HG02870 (cell line): ENCODE results near the gene KIF1C.
"Not testable (repeated sequence)": the region's sequence is repeated elsewhere in the genome, so short reads cannot be mapped to it uniquely, and the experiment has no call there.

Experiments used
- ATAC-seq: cut with Tn5 transposase; IDR thresholded peaks from one replicate; pipeline ENCODE4 v1.9.1; 2021; ENCODE audit warnings: mild to moderate bottlenecking, moderate library complexity; ENCODE audit not compliant: unreplicated experiment

The KIF1C gene

DNA sequence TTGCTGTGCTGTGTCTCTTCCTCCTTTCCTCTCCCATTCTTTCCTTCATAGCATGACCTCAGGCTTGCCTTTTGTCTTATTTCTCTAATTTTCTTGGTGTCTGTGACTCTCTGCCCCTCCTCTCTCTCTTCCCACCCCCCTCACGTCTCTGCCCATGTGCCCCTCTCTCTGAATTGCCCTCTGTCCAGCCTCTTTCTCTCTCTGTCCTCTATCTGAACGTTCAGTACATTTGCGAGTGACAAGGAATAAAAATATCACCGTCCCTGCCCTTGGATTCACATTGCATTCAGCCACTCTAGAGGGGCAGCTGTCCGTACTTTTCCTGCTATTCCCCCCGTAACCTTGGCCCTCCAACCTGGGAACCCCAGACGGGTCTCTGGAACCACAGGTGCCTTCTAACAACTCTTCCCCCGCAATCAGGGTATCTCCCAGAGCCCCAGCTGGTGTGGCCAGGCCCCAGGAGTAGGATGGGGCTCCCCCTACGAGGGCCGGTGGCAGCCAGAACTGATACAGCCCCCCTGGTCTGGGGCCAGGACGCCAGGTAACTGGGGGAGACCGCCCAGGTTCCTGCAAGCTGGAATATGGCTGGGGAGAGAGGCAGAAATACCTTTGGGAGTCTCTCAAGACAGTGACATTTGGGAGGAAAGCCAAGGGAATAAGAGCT, 1.8 kb downstream of the KIF1C start:
- ATAC-seq = no peak

DNA sequence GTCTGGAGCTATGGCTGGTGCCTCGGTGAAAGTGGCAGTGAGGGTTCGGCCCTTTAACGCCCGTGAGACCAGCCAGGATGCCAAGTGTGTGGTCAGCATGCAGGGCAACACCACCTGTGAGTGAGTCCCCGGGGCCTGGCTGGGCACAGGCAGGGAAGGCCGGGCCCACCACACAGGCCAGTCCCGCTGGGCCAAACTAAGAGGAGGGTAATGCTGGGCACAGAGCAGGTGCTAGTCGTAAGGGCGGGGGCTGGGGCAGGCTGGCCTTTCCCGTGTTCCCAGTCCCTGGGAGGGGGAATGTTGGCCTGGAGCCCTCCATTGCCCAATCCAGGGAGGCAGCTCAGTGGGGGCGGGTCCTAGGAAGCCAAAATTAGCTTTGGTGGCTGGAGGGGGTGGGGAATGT, 2.5 kb downstream of the KIF1C start:
- ATAC-seq = no peak

DNA sequence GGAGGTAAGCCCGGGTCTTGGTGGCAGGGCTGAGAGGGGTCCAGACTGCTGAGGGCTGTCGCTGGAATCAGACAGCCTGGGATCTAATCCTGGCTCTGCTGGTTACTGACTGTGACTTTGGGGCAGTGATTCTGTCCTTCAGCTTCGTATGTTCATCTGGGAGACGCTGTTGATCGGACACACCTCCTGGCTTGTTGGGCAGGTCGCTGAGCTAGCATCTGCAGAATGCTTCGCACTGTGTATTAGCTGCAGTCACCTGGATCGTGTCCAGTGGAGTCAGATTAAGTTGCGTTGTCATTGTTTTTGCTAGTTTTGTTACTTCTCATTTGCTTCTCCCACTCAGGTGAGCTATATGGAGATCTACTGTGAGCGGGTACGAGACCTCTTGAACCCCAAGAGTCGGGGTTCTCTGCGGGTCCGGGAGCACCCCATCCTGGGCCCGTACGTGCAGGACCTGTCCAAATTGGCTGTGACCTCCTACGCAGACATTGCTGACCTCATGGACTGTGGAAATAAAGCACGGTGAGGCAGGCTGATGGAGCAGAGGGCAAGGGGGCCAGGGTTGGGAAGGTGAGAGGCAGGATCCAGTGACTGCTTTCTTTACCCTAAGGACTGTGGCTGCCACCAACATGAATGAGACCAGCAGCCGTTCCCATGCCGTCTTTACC, 4.5 kb downstream of the KIF1C start:
- no peak for ATAC-seq

DNA sequence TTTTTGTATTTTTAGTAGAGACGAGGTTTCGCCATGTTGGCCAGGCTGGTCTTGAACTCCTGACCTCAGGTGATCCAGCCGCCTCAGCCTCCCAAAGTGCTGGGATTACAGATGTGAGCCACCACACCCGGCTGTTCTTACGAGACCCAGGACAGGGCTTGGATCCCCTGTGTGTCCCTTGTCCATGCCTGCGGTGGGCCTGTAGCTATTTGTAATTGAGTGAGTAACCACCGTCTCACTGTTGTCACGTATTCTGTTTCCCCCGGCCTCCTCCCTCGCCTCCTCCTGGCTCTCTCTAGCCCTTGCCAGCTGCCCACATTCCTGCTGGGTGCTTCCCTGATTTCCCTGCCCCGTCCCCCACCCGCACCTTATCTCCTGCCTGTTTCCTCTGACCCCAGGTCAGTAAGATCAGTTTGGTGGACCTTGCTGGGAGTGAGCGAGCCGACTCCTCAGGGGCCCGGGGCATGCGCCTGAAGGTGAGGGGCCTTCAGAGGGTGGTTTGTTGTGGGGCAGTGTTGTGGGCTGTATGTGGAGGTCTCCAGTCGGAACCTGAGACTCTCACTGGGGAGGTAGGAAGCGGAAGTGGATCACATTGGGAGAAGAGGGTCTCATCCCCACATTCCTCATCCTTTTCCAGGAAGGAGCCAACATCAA, 5.6 kb downstream of the KIF1C start:
- ATAC-seq = no peak

DNA sequence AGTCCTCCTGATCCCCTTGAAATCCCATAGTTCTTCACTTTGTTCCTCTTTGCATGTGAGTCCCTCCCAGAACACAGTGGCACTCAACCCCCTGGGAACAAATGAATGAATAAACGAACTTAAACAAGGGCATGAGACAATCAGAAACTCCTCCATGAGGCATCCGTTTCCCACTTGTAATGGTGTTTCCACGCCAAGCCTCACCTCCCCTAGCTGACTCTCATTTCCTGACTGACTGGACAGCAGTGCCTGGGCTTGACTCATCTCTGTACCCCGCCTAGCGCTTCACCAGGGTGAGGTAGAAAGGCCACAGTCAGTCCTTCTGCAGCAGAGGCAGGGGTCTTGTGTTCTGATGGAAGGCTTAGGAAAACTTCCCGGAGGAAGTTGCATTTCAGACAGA, 14.2 kb downstream of the KIF1C start:
- ATAC-seq = peak; percentile 50

DNA sequence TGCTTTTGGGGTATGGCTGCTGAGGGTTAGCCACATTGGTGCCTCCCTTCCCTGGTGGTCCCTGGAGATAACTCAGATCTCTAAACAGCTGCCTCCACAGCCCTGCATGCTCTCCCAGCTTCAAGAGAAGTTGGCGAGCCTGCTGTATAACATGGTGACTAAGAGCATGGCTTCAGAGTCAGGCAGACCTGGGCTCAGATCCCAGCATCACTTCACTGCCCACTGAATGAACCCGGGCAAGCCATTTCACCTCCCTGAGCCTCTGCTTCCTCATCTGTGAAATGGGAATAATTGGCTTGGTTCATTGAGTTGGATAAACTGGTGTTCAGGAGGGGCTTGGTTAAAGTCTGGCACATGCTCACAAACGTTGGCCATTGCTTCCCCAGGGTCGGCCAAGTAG, 16.6 kb downstream of the KIF1C start:
- ATAC-seq = no peak

DNA sequence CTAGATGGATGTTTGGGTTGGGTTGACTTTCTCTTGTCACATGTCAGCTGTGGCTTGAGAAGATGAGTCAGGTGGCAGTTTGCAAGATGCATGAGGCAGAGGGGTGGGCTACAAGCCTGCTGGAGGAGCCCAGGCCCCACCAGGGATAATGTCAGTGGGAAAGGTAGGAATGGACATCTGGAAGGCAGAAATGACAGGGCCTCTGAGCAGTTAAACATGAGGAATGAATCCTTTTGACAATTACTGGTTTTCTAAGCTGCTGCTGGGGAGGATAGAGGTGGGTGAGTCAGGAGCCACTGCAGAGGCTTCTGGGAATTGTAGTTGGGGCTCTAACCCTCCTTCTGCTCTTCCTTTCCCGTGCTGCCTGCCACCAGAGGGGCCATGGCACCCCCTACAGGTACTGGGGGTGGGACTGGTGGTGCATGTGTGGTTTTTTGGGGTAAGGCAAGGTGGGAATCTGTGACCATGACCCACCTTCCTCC, 21.8 kb downstream of the KIF1C start:
- ATAC-seq = no peak

DNA sequence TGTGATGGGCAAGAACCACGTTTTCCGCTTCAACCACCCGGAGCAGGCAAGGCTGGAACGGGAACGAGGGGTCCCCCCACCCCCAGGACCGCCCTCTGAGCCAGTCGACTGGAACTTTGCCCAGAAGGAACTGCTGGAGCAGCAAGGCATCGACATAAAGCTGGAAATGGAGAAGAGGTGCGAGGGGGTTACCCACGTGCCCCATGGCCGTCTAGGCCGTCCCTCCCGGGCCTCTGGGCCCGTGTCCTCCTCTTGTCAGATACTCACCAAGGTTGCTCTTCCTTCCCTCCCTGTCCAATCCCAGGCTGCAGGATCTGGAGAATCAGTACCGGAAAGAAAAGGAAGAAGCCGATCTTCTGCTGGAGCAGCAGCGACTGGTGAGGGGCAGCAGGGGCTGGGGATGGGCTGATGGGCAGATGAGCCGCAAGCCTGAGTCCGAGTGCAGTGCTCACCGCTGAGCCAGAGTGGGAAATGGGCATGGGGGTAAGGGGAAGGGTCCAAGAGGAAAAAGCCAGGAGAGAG, 22.8 kb downstream of the KIF1C start:
- no peak for ATAC-seq

DNA sequence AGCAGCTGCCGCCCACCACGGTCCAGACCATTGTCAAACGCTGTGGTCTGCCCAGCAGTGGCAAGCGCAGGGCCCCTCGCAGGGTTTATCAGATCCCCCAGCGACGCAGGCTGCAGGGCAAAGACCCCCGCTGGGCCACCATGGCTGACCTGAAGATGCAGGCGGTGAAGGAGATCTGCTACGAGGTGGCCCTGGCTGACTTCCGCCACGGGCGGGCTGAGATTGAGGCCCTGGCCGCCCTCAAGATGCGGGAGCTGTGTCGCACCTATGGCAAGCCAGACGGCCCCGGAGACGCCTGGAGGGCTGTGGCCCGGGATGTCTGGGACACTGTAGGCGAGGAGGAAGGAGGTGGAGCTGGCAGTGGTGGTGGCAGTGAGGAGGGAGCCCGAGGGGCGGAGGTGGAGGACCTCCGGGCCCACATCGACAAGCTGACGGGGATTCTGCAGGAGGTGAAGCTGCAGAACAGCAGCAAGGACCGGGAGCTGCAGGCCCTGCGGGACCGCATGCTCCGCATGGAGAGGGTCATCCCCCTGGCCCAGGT, 24.5 kb downstream of the KIF1C start:
- ATAC-seq = no peak

DNA sequence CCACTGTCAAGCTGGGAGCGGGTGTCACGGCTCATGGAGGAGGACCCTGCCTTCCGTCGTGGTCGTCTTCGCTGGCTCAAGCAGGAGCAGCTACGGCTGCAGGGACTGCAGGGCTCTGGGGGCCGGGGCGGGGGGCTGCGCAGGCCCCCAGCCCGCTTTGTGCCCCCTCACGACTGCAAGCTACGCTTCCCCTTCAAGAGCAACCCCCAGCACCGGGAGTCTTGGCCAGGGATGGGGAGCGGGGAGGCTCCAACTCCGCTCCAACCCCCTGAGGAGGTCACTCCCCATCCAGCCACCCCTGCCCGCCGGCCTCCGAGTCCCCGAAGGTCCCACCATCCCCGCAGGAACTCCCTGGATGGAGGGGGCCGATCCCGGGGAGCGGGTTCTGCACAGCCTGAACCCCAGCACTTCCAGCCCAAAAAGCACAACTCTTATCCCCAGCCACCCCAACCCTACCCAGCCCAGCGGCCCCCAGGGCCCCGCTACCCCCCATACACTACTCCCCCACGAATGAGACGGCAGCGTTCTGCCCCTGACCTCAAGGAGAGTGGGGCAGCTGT, 25.9 kb downstream of the KIF1C start:
- no peak for ATAC-seq

DNA sequence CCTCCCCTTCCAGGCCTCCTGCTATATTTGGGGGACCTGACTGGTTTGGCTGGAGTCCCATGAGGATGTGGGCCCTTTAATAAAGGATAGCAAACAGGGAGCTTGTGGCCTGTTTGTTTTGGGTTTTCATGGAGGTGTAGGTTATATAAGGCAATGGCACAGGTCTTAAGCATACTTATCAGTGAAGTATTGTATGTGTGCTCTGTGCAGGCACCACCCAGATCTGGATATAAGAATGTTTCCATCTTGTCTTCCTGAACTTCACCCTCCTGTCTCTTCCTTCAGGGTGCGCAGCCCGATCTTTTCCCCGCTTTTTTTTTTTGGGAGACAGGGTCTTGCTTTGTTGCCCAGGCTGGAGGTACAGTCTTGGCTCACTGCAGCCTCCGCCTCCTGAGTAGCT, 26.9 kb downstream of the KIF1C start:
- no peak for ATAC-seq

DNA sequence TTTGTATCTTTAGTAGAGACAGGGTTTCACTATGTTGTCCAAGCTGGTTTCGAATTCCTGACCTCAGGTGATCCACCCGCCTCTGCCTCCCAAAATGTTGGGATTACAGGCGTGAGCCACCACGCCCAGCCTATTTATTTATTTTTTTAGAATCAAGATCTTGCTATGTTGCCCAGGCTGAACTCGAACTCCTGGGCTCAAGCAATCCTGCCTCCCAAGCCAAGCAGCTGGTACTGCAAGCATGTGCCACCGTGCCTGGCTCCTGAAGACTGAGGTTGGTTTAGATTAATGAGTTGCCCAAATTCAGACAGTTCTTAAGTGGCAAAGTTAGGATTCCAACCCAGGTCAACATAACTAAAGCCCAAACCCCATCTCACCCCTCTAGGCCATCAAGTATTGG, 29.5 kb downstream of the KIF1C start:
- no peak for ATAC-seq

DNA sequence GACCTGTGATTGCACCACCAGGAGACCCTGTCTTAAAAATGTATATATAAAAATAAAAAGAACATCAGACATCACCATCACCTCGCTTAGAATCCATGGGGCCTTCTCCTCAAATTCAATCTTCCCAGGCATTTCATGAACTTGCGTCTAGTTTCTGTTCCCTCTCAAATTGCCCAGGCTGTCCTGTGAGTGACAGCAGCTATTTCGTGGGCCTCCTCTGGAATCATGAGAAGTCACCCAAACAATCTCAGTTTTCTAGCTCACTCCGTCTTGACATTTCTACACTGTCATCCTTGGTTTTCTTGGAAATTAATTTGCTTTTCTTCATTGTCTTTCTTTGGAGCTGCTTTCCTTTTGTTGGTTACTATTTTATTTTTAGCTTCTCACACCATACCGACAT, 30.2 kb downstream of the KIF1C start:
- ATAC-seq = no peak

DNA sequence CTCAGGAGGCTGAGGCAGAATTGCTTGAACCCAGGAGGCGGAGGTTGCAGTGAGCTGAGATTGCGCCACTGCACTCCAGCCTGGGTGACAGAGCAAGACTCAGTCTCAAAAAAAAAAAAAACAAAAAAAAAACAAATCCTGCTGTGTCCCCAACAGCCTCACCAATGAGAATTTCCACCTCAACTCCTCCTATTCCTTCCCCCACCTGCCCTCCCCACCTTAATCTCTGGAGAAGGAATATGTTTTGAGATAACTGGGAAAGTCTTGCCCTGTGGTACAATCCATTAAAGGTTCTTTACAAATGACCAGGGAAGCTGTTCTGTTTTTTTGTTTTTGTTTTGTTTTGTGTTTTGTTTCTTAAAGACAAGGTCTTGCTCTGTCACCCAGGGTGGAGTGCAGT, 32.4 kb downstream of the KIF1C start:
- ATAC-seq = not testable (repeated sequence)

DNA sequence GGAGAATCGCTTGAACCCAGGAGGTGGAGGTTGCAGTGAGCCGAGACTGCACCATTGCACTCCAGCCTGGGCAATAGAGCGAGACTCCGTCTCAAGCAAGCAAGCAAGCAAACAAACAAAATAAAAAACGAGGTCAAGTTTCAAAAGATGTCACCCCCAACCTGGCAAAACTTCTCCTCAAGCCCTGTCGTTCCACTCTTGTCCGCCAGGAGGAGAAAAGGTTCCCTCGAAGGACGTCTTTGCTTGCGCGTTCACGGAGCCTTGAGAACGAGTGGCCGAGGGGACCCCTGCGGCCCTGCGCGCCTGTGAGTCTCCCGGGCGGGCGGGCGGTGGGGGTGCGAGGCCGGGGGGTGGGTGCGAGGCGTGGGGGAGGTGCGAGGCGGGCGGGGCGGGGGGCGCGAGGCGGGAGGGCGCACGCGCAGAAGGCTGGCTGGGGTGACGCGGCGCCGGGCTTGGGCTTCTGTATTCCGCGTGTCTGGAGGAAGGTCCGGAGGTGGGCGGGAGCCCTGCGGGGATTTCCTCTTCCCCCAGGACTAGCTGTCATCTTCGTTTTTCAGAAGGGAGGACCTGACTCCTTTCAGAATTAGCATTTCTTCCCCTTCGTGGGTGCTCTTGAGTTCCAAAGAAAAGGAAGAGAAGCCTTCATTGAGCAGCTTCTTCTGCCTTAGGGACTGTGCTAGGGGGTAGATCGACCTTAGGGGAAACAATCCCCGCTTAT, 33.8 kb downstream of the KIF1C start:
- no peak for ATAC-seq

DNA sequence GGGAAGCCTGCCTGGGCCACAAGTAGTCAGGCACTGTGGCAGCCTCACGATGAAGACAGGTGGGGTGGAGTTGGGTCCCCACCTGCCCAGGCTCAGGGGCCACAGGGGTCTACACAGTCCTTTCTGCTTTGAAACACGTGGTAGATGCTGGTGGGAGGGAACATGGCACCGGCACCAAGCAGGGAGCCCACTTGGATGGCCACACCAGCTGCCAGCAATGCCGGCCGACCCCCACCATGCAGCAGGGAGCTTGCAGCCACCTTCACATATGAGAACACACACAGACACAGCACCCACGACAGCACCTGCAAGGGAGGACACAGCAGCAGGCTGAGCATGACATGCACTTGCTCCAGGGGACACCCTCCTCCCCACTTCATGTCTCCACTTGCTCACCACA, 35.1 kb downstream of the KIF1C start:
- ATAC-seq = no peak

DNA sequence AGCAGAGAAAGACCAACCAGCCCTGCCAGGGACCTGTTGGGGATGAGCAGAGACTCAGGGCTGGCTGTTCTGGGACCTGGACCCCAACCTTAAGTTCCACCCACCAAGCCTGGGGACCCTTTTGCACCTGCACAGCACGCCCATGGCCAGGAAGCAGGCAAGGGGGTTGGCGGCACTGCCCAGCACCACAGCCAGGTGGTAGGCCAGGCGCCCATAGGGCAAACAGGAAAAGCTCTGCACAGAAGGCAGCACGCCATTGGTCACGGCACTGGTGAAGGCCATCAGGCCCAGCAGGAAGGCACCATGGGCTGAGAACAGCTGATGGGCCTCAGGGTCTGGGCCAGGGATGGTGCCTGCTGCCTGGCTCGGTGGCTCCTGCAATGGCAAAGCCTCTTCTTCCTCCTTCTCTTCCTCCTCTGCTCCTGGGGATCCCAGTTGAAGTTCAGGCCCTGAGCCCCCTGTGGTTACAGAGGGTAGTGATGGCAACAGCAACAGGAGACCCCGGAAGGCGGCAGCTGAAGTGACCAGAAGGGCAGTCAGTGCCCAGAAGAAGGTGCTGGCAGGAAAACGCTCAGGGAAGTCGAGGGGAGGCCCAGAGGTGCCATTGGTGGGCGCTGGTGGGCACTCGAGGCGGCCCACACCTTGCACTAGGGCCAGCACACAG, 35.7 kb downstream of the KIF1C start:
- no peak for ATAC-seq

DNA sequence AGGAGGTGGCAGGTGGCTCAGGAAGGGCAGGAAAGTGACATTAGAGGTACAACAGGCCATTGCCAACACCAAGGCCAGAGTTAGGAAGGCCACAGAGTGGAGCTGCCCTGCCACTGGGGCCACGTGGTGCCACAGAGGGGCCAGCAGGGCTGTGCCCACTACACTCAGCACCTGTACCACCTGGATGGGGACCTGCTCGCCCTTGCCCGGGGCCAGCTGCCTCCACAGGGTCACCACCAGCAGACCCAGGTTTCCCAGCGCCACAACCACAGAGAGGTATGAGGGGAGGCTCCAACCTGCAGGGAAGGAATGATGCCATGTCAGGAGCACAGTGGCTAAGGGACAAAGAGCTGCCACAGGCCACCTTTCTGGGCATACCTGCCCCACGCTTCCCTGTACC, 36.3 kb downstream of the KIF1C start:
- no peak for ATAC-seq

DNA sequence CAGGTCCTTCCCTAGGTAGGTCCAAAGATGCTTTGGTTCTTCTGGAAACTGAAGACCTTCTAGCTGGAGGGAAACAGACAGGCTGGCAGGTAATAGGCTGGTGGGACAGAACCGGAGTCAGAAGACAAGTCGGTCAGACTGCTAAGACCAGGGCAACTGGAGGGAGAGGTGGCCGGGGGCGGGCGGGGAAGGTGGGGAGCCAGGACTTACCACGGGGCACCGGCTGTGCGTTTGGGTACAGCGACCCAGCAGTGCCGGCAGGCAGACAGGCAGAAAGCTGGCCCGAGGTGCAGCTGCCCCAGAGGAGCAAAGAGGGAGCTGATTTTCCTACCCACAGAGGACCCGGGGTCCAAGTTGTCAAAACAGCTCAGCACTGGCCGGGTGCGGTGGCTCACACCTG, 36.9 kb downstream of the KIF1C start:
- ATAC-seq = no peak

DNA sequence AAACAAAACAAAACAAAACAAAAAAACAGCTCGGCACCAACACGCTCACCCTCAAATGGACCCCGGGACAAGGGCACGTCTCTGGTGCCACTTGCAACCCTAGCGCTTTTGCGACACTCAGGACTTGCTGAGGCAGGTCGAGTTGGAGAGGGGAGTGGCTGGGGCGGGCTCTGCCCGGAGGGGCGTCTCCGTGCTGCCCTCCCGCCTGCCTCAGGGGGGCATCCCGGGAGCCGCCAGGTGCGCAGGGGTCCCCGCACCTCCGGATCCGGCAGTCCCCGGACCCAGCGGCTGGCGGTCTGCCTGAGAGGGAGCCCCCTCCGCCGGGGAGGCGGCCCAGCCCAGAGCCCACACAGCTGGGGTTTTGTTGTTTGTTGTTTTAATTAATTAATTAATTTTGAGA, 37.6 kb downstream of the KIF1C start, which contains the start of gene SLC52A1:
Gene SLC52A1 (minus strand): TSS at position 112 of the 400 bp plus-strand sequence. CDS start 820 bp downstream, outside the sequence.
- no peak for ATAC-seq
